Mesodermal cell (in vitro differentiated cells): ENCODE data around the gene KLHL40.
"Not testable (repeated sequence)": the region's sequence is repeated elsewhere in the genome, so short reads cannot be mapped to it uniquely, and the experiment has no call there.

Source experiments
- H3K27ac ChIP-seq: 2 replicates; pipeline ENCODE4 v1.7.0; 2013; ENCODE audit warnings: mild to moderate bottlenecking, low read depth, low read length, moderate library complexity; ENCODE audit not compliant: severe bottlenecking
- H3K36me3 ChIP-seq: 2 replicates; pipeline ENCODE4 v1.7.1; 2013; ENCODE audit warnings: mild to moderate bottlenecking, low read length, moderate library complexity; ENCODE audit not compliant: control insufficient read depth, insufficient read depth
- H3K4me1 ChIP-seq: one replicate; pipeline ENCODE4 v1.7.1; 2013; ENCODE audit warnings: mild to moderate bottlenecking, low read length; ENCODE audit not compliant: insufficient read depth, control insufficient read depth, poor library complexity, severe bottlenecking
- H3K4me3 ChIP-seq: 2 replicates; pipeline ENCODE4 v1.7.0; 2013; ENCODE audit warnings: low read length, control low read depth, mild to moderate bottlenecking; ENCODE audit not compliant: insufficient read depth, poor library complexity, severe bottlenecking; ENCODE audit errors: extremely low read depth
- H3K9me3 ChIP-seq: 2 replicates; pipeline ENCODE4 v1.7.1; 2013; ENCODE audit warnings: mild to moderate bottlenecking, low read length, moderate library complexity; ENCODE audit not compliant: control insufficient read depth
- WGBS, 2 experiments: methylation state at CpG; one replicate each; pipeline ENCODE4 v1.1.5; 2013; ENCODE audit warnings: missing lambda C conversion rate in 2 of 2; ENCODE audit not compliant: insufficient coverage in 2 of 2; 5-methylcytosine and 5-hydroxymethylcytosine counted together

KLHL40 gene

GRCh38 chr3:42714171-42714852 is 29.0 kb downstream of the KLHL40 start:
- WGBS, 2 experiments, result 77 to 90% methylated on average over 3 of the region's 4 CpGs
- no peak overlapping the region for H3K4me3 ChIP-seq
- no peaks in the 10 kb centered on the region for H3K36me3 ChIP-seq
- H3K27ac ChIP-seq, result no peak overlapping the region
- no peaks in the 10 kb centered on the region for H3K9me3 ChIP-seq
- H3K4me1 ChIP-seq, result no peaks in the 10 kb centered on the region

DNA sequence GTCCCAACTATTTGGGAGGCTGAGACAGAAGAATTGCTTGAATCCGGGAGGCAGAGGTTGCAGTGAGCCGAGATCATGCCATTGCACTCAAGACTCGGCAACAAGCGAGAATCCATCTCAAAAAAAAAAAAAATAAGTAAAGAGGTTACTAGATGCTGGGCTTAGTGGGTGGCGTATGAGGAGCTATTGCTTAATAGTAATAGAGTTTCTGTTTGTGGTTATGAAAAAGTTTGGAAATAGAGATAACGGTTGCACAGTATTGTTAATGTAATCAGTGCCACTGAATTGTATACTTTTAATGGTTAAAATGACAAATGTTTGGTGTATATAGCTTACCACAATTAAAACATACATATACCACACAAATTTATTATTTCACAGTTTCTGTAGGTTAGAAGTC is 32.0 kb downstream of the KLHL40 start:
- H3K9me3 ChIP-seq, result no peaks in the 10 kb centered on the region
- H3K27ac ChIP-seq, result no peak overlapping the region
- H3K36me3 ChIP-seq, result no peaks in the 10 kb centered on the region
- H3K4me3 ChIP-seq, result no peak overlapping the region
- 71 to 100% methylated on average over 2 to 4 of the region's 6 CpGs for WGBS, 2 experiments
- H3K4me1 ChIP-seq, result no peaks in the 10 kb centered on the region

GRCh38 chr3:42718338-42718737 is 33.0 kb downstream of the KLHL40 start:
- no peak overlapping the region for H3K4me3 ChIP-seq
- no peaks in the 10 kb centered on the region for H3K36me3 ChIP-seq
- no peaks in the 10 kb centered on the region for H3K9me3 ChIP-seq
- H3K27ac ChIP-seq, result no peak overlapping the region
- WGBS, 2 experiments, result 76 to 80% methylated on average over 1 to 4 of the region's 5 CpGs
- H3K4me1 ChIP-seq, result no peaks in the 10 kb centered on the region

- 78 to 94% methylated on average over 5 to 6 of the region's 6 CpGs for WGBS, 2 experiments
- H3K9me3 ChIP-seq, result no peaks in the 10 kb centered on the region
- no peak overlapping the region for H3K4me3 ChIP-seq
- no peak overlapping the region for H3K27ac ChIP-seq
- H3K36me3 ChIP-seq, result no peaks in the 10 kb centered on the region
- no peaks in the 10 kb centered on the region for H3K4me1 ChIP-seq
These were observed 33.7 kb downstream of the KLHL40 start for GRCh38 chr3:42719002-42719401.

DNA sequence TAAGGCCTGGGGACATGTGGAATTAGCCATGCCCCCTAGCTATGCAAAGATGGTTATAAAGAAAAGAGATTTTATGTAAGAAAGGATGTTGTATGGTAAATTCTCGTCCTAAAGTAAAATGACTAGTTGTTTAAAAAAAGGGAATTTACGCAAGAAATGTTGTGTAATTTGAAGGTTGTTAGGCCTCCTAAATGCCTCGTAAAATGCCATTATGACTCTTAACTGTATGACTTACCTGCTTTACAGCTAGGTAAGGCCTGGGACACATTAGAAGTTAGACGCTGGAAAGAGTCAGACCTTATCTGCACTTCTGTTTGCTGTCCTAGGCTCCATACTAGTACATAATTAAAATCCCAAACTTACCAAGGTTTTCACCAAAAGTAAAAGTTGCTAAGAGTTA is 34.8 kb downstream of the KLHL40 start:
- no peak overlapping the region for H3K4me3 ChIP-seq
- no peaks in the 10 kb centered on the region for H3K4me1 ChIP-seq
- WGBS, 2 experiments, result 83 to 87% methylated on average over 4 of the region's 4 CpGs
- H3K27ac ChIP-seq, result no peak overlapping the region
- H3K9me3 ChIP-seq, result no peaks in the 10 kb centered on the region
- no peaks in the 10 kb centered on the region for H3K36me3 ChIP-seq

DNA sequence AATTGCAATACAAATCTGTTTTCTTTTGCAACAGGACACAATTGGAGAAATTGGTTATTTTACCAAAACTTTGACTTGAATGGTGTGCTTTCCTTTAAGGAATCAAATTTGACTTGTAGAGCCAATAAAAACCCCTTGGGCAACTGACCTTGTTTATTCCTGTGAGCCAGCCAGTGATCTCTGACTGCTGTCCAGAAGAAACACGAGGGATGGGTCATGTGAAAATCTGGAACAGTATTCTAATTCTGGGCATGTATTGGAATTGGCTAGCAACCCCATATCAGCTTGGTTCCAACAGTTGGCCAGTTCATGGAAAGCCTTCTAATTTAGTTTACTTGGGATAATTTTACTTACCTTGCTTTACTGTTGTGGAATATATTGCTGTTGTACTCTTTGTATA is 36.4 kb downstream of the KLHL40 start:
- no peaks in the 10 kb centered on the region for H3K9me3 ChIP-seq
- no peak overlapping the region for H3K4me3 ChIP-seq
- no peaks in the 10 kb centered on the region for H3K4me1 ChIP-seq
- no peak overlapping the region for H3K27ac ChIP-seq
- H3K36me3 ChIP-seq, result no peaks in the 10 kb centered on the region
- WGBS, 2 experiments, result 92% methylated on average over 1 of the region's 1 CpG; no CpG with 5 or more reads in 1 of the 2 experiments

DNA sequence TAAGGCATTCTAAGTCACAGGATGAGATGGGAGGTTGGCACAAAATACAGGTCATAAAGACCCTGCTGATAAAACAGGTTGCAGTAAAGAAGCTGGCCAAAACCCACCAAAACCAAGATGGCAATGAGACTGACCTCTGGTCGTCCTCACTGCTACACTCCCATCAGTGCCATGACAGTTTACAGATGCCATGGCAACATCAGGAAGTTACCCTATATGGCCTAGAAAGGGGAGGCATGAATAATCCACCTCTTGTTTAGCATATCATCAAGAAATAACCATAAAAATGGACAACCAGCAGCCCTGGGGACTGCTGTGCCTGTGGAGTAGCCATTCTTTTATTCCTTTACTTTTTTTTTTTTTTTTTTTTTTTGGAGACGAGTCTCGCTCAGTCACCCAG is 37.1 kb downstream of the KLHL40 start:
- not testable (repeated sequence) for H3K36me3 ChIP-seq, H3K4me3 ChIP-seq, H3K4me1 ChIP-seq, H3K27ac ChIP-seq, H3K9me3 ChIP-seq
- WGBS, 2 experiments, result 80 to 100% methylated on average over 1 of the region's 3 CpGs

- WGBS, 2 experiments, result no CpG with 5 or more reads among the region's 2 CpGs
- H3K4me1 ChIP-seq, result no peaks in the 10 kb centered on the region
- no peaks in the 10 kb centered on the region for H3K9me3 ChIP-seq
- H3K4me3 ChIP-seq, result no peak overlapping the region
- H3K27ac ChIP-seq, result no peak overlapping the region
- no peaks in the 10 kb centered on the region for H3K36me3 ChIP-seq
These were observed 37.9 kb downstream of the KLHL40 start for GRCh38 chr3:42723219-42723618.

DNA sequence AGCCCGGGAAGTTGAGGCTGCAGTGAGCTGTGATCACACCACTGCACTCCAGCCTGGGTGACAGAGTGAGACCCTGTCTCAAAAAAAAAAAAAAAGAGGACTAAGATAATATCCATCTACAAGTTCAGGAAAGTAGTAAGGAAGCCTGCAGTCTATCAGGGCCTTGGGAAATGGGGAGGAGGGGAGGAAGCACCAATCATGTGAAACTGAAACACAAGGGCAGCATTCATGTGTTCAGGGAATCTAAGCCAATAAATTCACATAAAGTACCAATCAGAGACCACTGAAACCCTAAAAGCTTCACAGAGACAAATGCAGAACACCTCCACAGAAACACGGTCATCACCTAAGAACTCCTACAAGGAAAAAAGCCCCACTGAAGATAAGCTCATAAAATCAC is 40.1 kb downstream of the KLHL40 start:
- no peak overlapping the region for H3K27ac ChIP-seq
- no peaks in the 10 kb centered on the region for H3K9me3 ChIP-seq
- 63 to 86% methylated on average over 1 to 2 of the region's 2 CpGs for WGBS, 2 experiments
- H3K36me3 ChIP-seq, result no peaks in the 10 kb centered on the region
- H3K4me1 ChIP-seq, result no peaks in the 10 kb centered on the region
- H3K4me3 ChIP-seq, result no peak overlapping the region

GRCh38 chr3:42728056-42728455 is 42.7 kb downstream of the KLHL40 start:
- no peaks in the 10 kb centered on the region for H3K36me3 ChIP-seq
- no peak overlapping the region for H3K4me3 ChIP-seq
- no peak overlapping the region for H3K27ac ChIP-seq
- 71 to 72% methylated on average over 1 to 3 of the region's 3 CpGs for WGBS, 2 experiments
- no peaks in the 10 kb centered on the region for H3K9me3 ChIP-seq
- H3K4me1 ChIP-seq, result peaks cover 6% of the 10 kb centered on the region

DNA sequence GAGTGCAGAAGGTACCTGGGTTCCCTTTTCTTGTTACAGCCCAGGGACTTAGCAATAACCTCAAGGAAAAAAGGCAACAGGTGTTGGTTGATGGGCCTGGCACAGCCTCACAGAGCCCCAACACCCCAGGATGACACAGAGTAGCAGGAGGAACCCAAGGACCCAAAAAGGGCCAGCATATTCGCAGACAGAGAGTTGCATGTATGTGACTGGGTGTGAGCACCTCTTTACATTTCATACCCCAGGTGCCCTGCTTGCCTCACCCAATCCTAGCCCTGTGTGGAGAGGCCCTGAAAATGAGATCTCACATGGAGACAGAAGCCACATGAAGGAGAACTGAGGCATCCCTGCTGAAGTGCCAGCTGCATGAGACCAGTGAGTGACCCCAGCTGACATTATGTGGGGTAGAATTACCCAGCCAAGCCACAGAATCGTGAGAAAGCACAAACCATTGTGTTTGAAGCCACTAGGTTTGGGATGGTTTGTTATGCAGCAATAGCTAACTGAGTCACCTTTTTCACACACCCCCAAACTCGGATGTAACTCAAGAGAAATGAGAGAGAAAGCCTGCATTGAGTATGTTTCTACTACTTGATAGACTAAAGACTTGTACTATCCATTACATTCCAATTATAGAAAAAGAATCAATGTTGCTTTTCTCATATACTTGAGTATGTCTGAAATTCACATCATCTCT is 43.5 kb downstream of the KLHL40 start:
- no peaks in the 10 kb centered on the region for H3K9me3 ChIP-seq
- no peak overlapping the region for H3K4me3 ChIP-seq
- H3K36me3 ChIP-seq, result no peaks in the 10 kb centered on the region
- 80% methylated on average over 1 of the region's 3 CpGs; no CpG with 5 or more reads in 1 of the 2 experiments for WGBS, 2 experiments
- H3K4me1 ChIP-seq, result peaks cover 6% of the 10 kb centered on the region
- no peak overlapping the region for H3K27ac ChIP-seq
